ENCODE measurements around the gene TMEM181.

- TF ChIP-seq, protein P1, sequence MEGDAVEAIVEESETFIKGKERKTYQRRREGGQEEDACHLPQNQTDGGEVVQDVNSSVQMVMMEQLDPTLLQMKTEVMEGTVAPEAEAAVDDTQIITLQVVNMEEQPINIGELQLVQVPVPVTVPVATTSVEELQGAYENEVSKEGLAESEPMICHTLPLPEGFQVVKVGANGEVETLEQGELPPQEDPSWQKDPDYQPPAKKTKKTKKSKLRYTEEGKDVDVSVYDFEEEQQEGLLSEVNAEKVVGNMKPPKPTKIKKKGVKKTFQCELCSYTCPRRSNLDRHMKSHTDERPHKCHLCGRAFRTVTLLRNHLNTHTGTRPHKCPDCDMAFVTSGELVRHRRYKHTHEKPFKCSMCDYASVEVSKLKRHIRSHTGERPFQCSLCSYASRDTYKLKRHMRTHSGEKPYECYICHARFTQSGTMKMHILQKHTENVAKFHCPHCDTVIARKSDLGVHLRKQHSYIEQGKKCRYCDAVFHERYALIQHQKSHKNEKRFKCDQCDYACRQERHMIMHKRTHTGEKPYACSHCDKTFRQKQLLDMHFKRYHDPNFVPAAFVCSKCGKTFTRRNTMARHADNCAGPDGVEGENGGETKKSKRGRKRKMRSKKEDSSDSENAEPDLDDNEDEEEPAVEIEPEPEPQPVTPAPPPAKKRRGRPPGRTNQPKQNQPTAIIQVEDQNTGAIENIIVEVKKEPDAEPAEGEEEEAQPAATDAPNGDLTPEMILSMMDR (IDR thresholded peaks at IDR 0.05), result no peak
- no peak for TF ChIP-seq POLR2A (IDR thresholded peaks at IDR 0.05)
- no peak for TF ChIP-seq EP300 (IDR thresholded peaks at IDR 0.05)
Measured at GRCh38 chr6:158561938-158562337, 2.0 kb downstream of the TMEM181 start.
